PC-3 (cell line): ENCODE data around the gene MT1M.

ENCODE experiments used
- EZH2 ChIP-seq: fragments of 300-600 bp; sonication (generic); IDR thresholded peaks from one replicate; pipeline ENCODE4 v1.6.1; 2017; ENCODE audit warnings: antibody characterized with exemption, mild to moderate bottlenecking, low read length; ENCODE audit not compliant: unreplicated experiment
- TF ChIP-seq, protein P1 (sequence below): fragments of 300-600 bp; sonication (generic); conservative IDR thresholded peaks from 2 replicates; pipeline ENCODE4 v1.5.1; 2017; ENCODE audit warnings: antibody characterized with exemption, low read depth, mild to moderate bottlenecking, low read length

DNA sequence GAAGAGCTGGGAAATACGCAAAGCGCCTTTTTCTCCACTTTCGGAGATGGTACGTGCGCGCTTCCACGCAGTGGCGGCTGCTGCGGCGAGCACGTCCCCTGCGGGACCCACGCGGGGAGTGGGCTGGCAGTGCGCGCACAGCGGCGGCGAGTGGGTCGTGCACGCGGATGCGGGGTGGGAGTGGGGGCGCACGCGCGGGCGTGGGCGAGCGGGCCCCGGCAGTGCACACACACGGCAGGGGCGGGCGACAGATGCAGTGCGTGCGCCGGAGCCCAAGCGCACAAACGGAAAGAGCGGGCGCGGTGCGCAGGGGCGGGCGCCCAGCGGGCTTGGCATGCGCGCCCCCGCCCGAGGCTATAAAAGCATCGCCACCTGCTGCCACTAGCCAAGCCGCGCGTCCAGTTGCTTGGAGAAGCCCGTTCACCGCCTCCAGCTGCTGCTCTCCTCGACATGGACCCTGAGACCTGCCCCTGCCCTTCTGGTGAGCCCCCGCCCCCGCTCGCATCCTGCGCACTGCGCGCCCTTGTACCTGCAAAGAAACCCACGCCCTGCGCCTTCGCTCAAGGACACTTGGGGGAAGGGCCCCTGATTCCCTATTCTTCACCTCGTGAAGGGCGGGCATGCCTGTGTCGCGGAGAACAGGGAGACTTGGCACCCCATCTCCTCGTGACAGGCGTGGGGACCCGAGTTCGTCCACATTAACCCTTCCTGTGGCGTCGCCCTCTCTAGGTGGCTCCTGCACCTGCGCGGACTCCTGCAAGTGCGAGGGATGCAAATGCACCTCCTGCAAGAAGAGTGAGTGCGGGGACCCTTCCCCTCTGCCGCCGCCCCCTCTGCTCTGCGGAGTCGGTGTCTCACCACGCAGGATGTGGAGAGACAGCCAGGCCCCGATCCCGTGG lies 43.1 kb upstream of the MT1M start, which contains the start of gene MT3:
- TF ChIP-seq, protein P1, sequence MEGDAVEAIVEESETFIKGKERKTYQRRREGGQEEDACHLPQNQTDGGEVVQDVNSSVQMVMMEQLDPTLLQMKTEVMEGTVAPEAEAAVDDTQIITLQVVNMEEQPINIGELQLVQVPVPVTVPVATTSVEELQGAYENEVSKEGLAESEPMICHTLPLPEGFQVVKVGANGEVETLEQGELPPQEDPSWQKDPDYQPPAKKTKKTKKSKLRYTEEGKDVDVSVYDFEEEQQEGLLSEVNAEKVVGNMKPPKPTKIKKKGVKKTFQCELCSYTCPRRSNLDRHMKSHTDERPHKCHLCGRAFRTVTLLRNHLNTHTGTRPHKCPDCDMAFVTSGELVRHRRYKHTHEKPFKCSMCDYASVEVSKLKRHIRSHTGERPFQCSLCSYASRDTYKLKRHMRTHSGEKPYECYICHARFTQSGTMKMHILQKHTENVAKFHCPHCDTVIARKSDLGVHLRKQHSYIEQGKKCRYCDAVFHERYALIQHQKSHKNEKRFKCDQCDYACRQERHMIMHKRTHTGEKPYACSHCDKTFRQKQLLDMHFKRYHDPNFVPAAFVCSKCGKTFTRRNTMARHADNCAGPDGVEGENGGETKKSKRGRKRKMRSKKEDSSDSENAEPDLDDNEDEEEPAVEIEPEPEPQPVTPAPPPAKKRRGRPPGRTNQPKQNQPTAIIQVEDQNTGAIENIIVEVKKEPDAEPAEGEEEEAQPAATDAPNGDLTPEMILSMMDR: no peak
- no peak for TF ChIP-seq EZH2
